HepG2 (cell line): ENCODE data around the gene NOP14. TPM values are rescaled to one million over a fixed set of nuclear protein-coding genes. Genes with fewer than 3 reads are reported as not detected.

Experiments used
- ATAC-seq: fragments of 200-7000 bp; cut with Tn5 transposase; 3 replicates; pipeline ENCODE4 v1.9.1; 2020; ENCODE audit warnings: mild to moderate bottlenecking, moderate library complexity
- BruUV-seq: library from RNA; stranded (reverse); fragments of 400-500 nt; replicated peaks from 2 replicates; lab custom pipeline; 2021; lab: Mats Ljungman, UMichigan
- CTCF ChIA-PET: fragments of 300-600 bp; formaldehyde crosslinking; extraction: SDS; loops from one replicate; lab custom pipeline; 2021; ENCODE audit warnings: low total read pairs, inconsistent platforms, low intra/inter-chr PET ratio; lab: Yijun Ruan, JAX
- POLR2A ChIA-PET: fragments of 350-600 bp; sonication (Branson Sonifier 250); formaldehyde crosslinking; loops from one replicate; lab custom pipeline; 2020; ENCODE audit warnings: antibody characterized with exemption, inconsistent platforms; lab: Yijun Ruan, JAX
- DNase-seq: peaks from one replicate; pipeline ENCODE4 v3.0.0-alpha.2; 2015; ENCODE audit warnings: low spot score
- FAIRE-seq: peaks from 3 replicates; lab custom pipeline; 2011; peaks lifted over from hg19 to GRCh38; lab: Jason Lieb, UNC
- H2AFZ ChIP-seq: one replicate; pipeline ENCODE4 v1.6.1; 2011; ENCODE audit warnings: low read length, inconsistent platforms
- H3K27ac ChIP-seq: fragments of 300-600 bp; 3 replicates; pipeline ENCODE4 v1.8.0; 2011; ENCODE audit warnings: mixed run types, mild to moderate bottlenecking, mixed read lengths, low read length, inconsistent platforms; ENCODE audit not compliant: insufficient read depth; ENCODE audit errors: extremely low read length
- H3K27me3 ChIP-seq, 2 experiments: fragments of 200-600 bp in 1 of 2; 2 replicates in 1 of 2; 3 replicates in 1 of 2; pipeline versions ENCODE4 v1.6.0 to v1.8.0; 2011; ENCODE audit warnings: low read length in 2 of 2, mild to moderate bottlenecking in 2 of 2, moderate library complexity in 2 of 2, inconsistent platforms in 1 of 2; ENCODE audit not compliant: insufficient read depth in 2 of 2, control insufficient read depth in 1 of 2
- H3K36me3 ChIP-seq, 2 experiments: fragments of 200-600 bp in 1 of 2; replicated peaks in 1 of 2; 2 replicates in 1 of 2; 3 replicates in 1 of 2; pipeline versions ENCODE4 v1.5.1 to v1.8.0; 2011; ENCODE audit warnings: low read length in 2 of 2, inconsistent platforms in 1 of 2; ENCODE audit not compliant: insufficient read depth in 2 of 2, control insufficient read depth in 1 of 2
- H3K4me1 ChIP-seq: 2 replicates; pipeline ENCODE4 v1.5.1; 2012; ENCODE audit warnings: low read length, inconsistent platforms; ENCODE audit not compliant: insufficient read depth
- H3K4me2 ChIP-seq: 2 replicates; pipeline ENCODE4 v1.6.0; 2011; ENCODE audit warnings: low read depth, low read length, inconsistent platforms
- H3K4me3 ChIP-seq, 3 experiments: fragments of 200-600 bp in 1 of 3; sonication (generic), shearing (Covaris generic) in 1 of 3; replicated peaks in 1 of 3; 2 replicates each; pipeline ENCODE4 v1.5.1; 2011 to 2016; ENCODE audit warnings: low read length in 3 of 3, inconsistent platforms in 2 of 3, low read depth in 2 of 3, mild to moderate bottlenecking in 2 of 3, control low read depth in 1 of 3, mixed read lengths in 1 of 3; ENCODE audit not compliant: insufficient read depth in 1 of 3
- H3K79me2 ChIP-seq: one replicate; pipeline ENCODE4 v1.6.1; 2011; ENCODE audit warnings: low read length, inconsistent platforms; ENCODE audit not compliant: insufficient read depth
- H3K9ac ChIP-seq: 2 replicates; pipeline ENCODE4 v1.6.0; 2011; ENCODE audit warnings: mild to moderate bottlenecking, low read depth, low read length, inconsistent platforms; ENCODE audit not compliant: insufficient read depth
- H3K9me3 ChIP-seq: 2 replicates; pipeline ENCODE4 v1.5.1; 2012; ENCODE audit warnings: mild to moderate bottlenecking, low read length
- H4K20me1 ChIP-seq: 2 replicates; pipeline ENCODE4 v1.6.0; 2011; ENCODE audit warnings: inconsistent platforms, mild to moderate bottlenecking, low read length, moderate library complexity; ENCODE audit not compliant: insufficient read depth
- AGO2 ChIP-seq: fragments of 200-400 bp; formaldehyde crosslinking; optimal IDR thresholded peaks from 2 replicates; pipeline ENCODE3; 2017; ENCODE audit warnings: mild to moderate bottlenecking, low read depth, low read length, moderate library complexity
- JUN ChIP-seq: sonication (generic); formaldehyde crosslinking; IDR thresholded peaks from 2 replicates; pipeline ENCODE4 v1.4.0; 2020; ENCODE audit warnings: mild to moderate bottlenecking, missing genetic modification reagents
- PAWR ChIP-seq: sonication (generic); formaldehyde crosslinking; IDR thresholded peaks from 2 replicates; pipeline ENCODE4 v1.4.0; 2020; ENCODE audit warnings: missing genetic modification reagents, mild to moderate bottlenecking, borderline replicate concordance
- SMYD3 ChIP-seq: sonication (generic); formaldehyde crosslinking; IDR thresholded peaks from 2 replicates; pipeline ENCODE4 v1.8.1; 2023; ENCODE audit warnings: mild to moderate bottlenecking, missing genetic modification reagents
- THAP11 ChIP-seq: IDR thresholded peaks from 2 replicates; pipeline ENCODE4 v1.6.1; 2016; ENCODE audit warnings: missing biosample characterization, missing genetic modification reagents
- ZNF276 ChIP-seq: sonication (generic); formaldehyde crosslinking; IDR thresholded peaks from 2 replicates; pipeline ENCODE4 v1.4.0; 2020; ENCODE audit warnings: mild to moderate bottlenecking, low read depth, missing genetic modification reagents
- ZNF333 ChIP-seq: sonication (generic); formaldehyde crosslinking; IDR thresholded peaks from 2 replicates; pipeline ENCODE4 v1.4.0; 2020; ENCODE audit warnings: mild to moderate bottlenecking, missing genetic modification reagents, borderline replicate concordance
- ZNF558 ChIP-seq: sonication (generic); formaldehyde crosslinking; IDR thresholded peaks from 2 replicates; pipeline ENCODE4 v1.9.0; 2022; ENCODE audit warnings: mild to moderate bottlenecking, missing genetic modification reagents, borderline replicate concordance
- ZNF652 ChIP-seq: IDR thresholded peaks from 2 replicates; pipeline ENCODE4 v1.6.1; 2016; ENCODE audit warnings: low read depth, borderline replicate concordance
- ZNF703 ChIP-seq: sonication (generic); formaldehyde crosslinking; IDR thresholded peaks from 2 replicates; pipeline ENCODE4 v1.5.1; 2020; ENCODE audit warnings: missing genetic modification reagents, mild to moderate bottlenecking, moderate library complexity, borderline replicate concordance
- ZNF720 ChIP-seq: sonication (generic); formaldehyde crosslinking; IDR thresholded peaks from 2 replicates; pipeline ENCODE4 v1.4.0; 2020; ENCODE audit warnings: missing genetic modification reagents
- ZNF773 ChIP-seq: sonication (generic); formaldehyde crosslinking; IDR thresholded peaks from 2 replicates; pipeline ENCODE4 v1.4.0; 2020; ENCODE audit warnings: missing genetic modification reagents, borderline replicate concordance
- ZUFSP ChIP-seq: sonication (generic); formaldehyde crosslinking; IDR thresholded peaks from 2 replicates; pipeline ENCODE4 v1.9.0; 2021; ENCODE audit warnings: missing genetic modification reagents, mild to moderate bottlenecking, borderline replicate concordance
- WGBS: methylation state at CpG from one replicate; pipeline ENCODE4 v1.1.6; 2017; ENCODE audit warnings: low lambda C conversion rate; 5-methylcytosine and 5-hydroxymethylcytosine counted together
- in situ Hi-C: cut with HindIII; loops from 2 replicates; pipeline ENCODE4 v1.10.0; 2017; ENCODE audit warnings: low pct_unique_long_range_greater_than_20kb; ENCODE audit not compliant: extremely low pct_ligation_motif_present
- intact Hi-C: fragments of 100-400 bp; cut with micrococcal nuclease; formaldehyde crosslinking; loops from one replicate; pipeline ENCODE4 v1.10.0; 2022; ENCODE audit not compliant: unreplicated experiment
- polyA plus RNA-seq, 8 experiments: library from polyadenylated mRNA; depleted of rRNA in 3 of 8; stranded (reverse) in 7 of 8; unstranded in 1 of 8; fragments of >200 nt; fragmentation: Illumina TruSeq in 4 of 8; extraction: Trizol in 4 of 8; gene quantifications; 2 replicates each; pipeline versions ENCODE4 v1.2.1 to v1.2.3, GENCODE V29; 2011 to 2016; ENCODE audit warnings: low read depth in 4 of 8, missing spikeins in 1 of 8, mixed read lengths in 1 of 8; ENCODE audit not compliant: insufficient read depth in 1 of 8
- total RNA-seq, 5 experiments: library from RNA; depleted of rRNA; stranded (reverse); fragments of >200 nt; fragmentation: Illumina TruSeq; extraction: Trizol; gene quantifications; 2 replicates each; pipeline ENCODE4 v1.2.3, GENCODE V29; 2016; ENCODE audit warnings: low read depth in 1 of 5
- TF ChIP-seq, protein P1 (sequence below): sonication (generic); formaldehyde crosslinking; IDR thresholded peaks from 2 replicates; pipeline ENCODE4 v1.5.0; 2020; ENCODE audit warnings: mild to moderate bottlenecking, missing genetic modification reagents, moderate library complexity
- TF ChIP-seq, protein P2 (sequence below): sonication (generic); formaldehyde crosslinking; IDR thresholded peaks from 2 replicates; pipeline ENCODE4 v1.9.0; 2021; ENCODE audit warnings: missing genetic modification reagents, mild to moderate bottlenecking, borderline replicate concordance

Gene NOP14
- total and polyA plus RNA-seq, 2 of the 13 experiments (the other 11 are each of a cell fraction or from before 2014, with no cell fraction given): 6.9 to 47.9 TPM

- Histone ChIP-seq H4K20me1 (peaks cover 12% of the 10 kb centered on the region; the same call in 1 of the 2 replicates), H3K9me3 (no peaks in the 10 kb centered on the region), H2AFZ (no peak overlapping the region), H3K27ac (peak overlapping the region; percentile 82), H3K36me3 (peaks cover 0 to 14% of the 10 kb centered on the region in 2 experiments; a peak in 2 of 5 replicates), H3K4me2 (peak overlapping the region; percentile 99), H3K4me1 (peaks cover 44% of the 10 kb centered on the region), H3K79me2 (peaks cover 38% of the 10 kb centered on the region), H3K27me3 (no peaks in the 10 kb centered on the region; a peak in 1 of 5 replicates), H3K4me3 (peak overlapping the region; percentile 84 to 90 (median 88)), H3K9ac (peak overlapping the region; percentile 90)
- no TSS peak for BruUV-seq
- intact Hi-C loops (no loop called here), in situ Hi-C loops (no loop called here)
- ChIA-PET POLR2A (interaction anchor here (1.0 to 2.6 kb wide), 6 partner anchors 9 to 71 kb away, joined by 3 to 16 read pairs (median 5); no protein-coding TSS in a partner anchor), CTCF (interaction anchor here (1.8 kb wide), 1 partner anchor 9 kb away, joined by 10 read pairs; no protein-coding TSS in a partner anchor)
- DNase-seq (peak; percentile 12), ATAC-seq (peak; percentile 39), FAIRE-seq (no peak)
- WGBS: under 1% methylated on average over 21 of the region's 40 CpGs
- TF ChIP-seq ZUFSP (CRISPR knock-in tag) (no peak), ZNF703 (CRISPR knock-in tag) (no peak), AGO2 (peak; percentile 71), ZNF276 (CRISPR knock-in tag) (0 out of 2 replicates have a peak, but pooled peaks have one; percentile 7), PAWR (CRISPR knock-in tag) (0 out of 2 replicates have a peak, but pooled peaks have one; percentile 21), ZNF333 (0 out of 2 replicates have a peak, but pooled peaks have one; percentile 11), ZNF773 (no peak), THAP11 (no peak), ZNF652 (CRISPR knock-in tag) (peak; percentile 84), ZNF720 (CRISPR knock-in tag) (no peak), SMYD3 (no peak), ZNF558 (0 out of 2 replicates have a peak, but pooled peaks have one; percentile 6), JUN (CRISPR knock-in tag) (peak; percentile 12; the same call in 1 of the 2 replicates)
- TF ChIP-seq, protein P1, sequence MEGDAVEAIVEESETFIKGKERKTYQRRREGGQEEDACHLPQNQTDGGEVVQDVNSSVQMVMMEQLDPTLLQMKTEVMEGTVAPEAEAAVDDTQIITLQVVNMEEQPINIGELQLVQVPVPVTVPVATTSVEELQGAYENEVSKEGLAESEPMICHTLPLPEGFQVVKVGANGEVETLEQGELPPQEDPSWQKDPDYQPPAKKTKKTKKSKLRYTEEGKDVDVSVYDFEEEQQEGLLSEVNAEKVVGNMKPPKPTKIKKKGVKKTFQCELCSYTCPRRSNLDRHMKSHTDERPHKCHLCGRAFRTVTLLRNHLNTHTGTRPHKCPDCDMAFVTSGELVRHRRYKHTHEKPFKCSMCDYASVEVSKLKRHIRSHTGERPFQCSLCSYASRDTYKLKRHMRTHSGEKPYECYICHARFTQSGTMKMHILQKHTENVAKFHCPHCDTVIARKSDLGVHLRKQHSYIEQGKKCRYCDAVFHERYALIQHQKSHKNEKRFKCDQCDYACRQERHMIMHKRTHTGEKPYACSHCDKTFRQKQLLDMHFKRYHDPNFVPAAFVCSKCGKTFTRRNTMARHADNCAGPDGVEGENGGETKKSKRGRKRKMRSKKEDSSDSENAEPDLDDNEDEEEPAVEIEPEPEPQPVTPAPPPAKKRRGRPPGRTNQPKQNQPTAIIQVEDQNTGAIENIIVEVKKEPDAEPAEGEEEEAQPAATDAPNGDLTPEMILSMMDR (CRISPR knock-in tag): no peak
- TF ChIP-seq, protein P2, sequence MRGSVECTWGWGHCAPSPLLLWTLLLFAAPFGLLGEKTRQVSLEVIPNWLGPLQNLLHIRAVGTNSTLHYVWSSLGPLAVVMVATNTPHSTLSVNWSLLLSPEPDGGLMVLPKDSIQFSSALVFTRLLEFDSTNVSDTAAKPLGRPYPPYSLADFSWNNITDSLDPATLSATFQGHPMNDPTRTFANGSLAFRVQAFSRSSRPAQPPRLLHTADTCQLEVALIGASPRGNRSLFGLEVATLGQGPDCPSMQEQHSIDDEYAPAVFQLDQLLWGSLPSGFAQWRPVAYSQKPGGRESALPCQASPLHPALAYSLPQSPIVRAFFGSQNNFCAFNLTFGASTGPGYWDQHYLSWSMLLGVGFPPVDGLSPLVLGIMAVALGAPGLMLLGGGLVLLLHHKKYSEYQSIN: peak; percentile 66; the same call in 1 of the 2 replicates
These were observed 512 bp downstream of the NOP14 start for GRCh38 chr4:2962614-2963174.
